ENCODE measurements around the gene ZBTB4.

The ZBTB4 gene, protein sequence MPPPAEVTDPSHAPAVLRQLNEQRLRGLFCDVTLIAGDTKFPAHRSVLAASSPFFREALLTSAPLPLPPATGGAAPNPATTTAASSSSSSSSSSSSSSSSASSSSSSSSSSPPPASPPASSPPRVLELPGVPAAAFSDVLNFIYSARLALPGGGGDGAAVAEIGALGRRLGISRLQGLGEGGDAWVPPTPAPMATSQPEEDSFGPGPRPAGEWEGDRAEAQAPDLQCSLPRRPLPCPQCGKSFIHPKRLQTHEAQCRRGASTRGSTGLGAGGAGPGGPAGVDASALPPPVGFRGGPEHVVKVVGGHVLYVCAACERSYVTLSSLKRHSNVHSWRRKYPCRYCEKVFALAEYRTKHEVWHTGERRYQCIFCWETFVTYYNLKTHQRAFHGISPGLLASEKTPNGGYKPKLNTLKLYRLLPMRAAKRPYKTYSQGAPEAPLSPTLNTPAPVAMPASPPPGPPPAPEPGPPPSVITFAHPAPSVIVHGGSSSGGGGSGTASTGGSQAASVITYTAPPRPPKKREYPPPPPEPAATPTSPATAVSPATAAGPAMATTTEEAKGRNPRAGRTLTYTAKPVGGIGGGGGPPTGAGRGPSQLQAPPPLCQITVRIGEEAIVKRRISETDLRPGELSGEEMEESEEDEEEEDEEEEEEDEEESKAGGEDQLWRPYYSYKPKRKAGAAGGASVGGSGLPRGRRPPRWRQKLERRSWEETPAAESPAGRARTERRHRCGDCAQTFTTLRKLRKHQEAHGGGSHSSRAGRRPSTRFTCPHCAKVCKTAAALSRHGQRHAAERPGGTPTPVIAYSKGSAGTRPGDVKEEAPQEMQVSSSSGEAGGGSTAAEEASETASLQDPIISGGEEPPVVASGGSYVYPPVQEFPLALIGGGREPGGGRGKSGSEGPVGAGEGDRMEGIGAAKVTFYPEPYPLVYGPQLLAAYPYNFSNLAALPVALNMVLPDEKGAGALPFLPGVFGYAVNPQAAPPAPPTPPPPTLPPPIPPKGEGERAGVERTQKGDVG

GRCh38 chr17:7479213-7480088 is at the start of gene ZBTB4:
Gene ZBTB4 (minus strand): TSS chr17:7479631. CDS start chr17:7466801, 12,830 bp downstream.
- peak; percentile 44 to 62 for DNase-seq (ENCODE audit: low spot score in 2 of 2)
- no peaks in the 10 kb centered on the region for H3K36me3 ChIP-seq (replicated peaks)
- peaks cover 17% of the 10 kb centered on the region for H3K4me1 ChIP-seq
- no peaks in the 10 kb centered on the region for H3K9me3 ChIP-seq
- in situ Hi-C loops (cut with MboI; ENCODE audit: low sequenced_read_pairs), result loop anchor here (10.0 kb wide), 1 partner anchor 235 kb away; the partner anchor contains the start of gene GABARAP
- peak within 1 kb of the TSS; percentile 54 for H3K4me3 ChIP-seq
- no peaks in the 10 kb centered on the region for H3K27me3 ChIP-seq (ENCODE audit: low read depth)

DNA sequence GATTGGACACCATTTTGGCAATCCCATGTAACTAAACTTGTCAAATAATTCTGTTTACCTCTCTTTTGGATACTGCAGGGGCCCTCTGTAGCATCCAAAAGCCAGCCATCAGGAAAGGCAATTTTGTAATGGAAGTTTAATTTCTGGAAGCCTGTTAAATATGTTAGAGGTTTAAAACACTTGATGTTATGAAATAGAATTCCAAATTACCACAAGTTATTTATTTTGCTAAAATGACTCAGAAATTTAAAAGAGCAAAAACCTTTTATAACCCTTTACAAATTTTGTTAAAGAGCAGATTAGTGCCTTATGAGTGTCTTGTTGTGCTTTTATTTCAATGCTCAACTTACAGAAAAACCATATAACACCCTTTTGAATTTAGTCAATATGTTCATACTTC is 49.4 kb upstream of the ZBTB4 start:
- Histone ChIP-seq H3K4me1 (peaks cover 16% of the 10 kb centered on the region), H3K4me3 (no peak overlapping the region), H3K9me3 (no peaks in the 10 kb centered on the region), H3K36me3 (replicated peaks) (no peaks in the 10 kb centered on the region), H3K27me3 (ENCODE audit: low read depth) (no peaks in the 10 kb centered on the region)
- in situ Hi-C loops (cut with MboI; ENCODE audit: low sequenced_read_pairs), result no loop called here
- DNase-seq (ENCODE audit: low spot score in 2 of 2), result no peak

DNA sequence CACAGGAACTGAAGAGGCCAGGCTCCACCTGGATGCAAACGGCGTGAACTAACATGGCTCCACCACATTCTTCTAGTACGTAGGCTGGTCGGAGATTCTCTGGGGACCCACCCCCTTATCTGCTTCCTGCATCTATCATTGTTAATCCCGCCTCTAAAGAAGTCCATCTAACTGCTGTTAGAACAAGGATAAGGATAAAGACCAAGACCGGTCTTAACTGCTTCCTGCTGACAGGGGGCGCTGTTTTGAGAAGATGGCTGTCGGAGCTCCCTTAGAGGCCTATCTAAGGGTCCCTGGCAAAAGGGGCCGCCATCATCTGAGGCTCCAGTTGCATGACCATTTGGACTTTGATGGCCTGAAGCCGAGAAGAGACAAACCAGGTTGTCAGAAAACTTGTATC is 43.6 kb upstream of the ZBTB4 start:
- no peaks in the 10 kb centered on the region for H3K36me3 ChIP-seq (replicated peaks)
- DNase-seq (ENCODE audit: low spot score in 2 of 2), result peak; percentile 72 to 80
- in situ Hi-C loops (cut with MboI; ENCODE audit: low sequenced_read_pairs), result no loop called here
- H3K4me1 ChIP-seq, result peaks cover 4% of the 10 kb centered on the region; the same call in 1 of the 2 replicates
- H3K9me3 ChIP-seq, result no peaks in the 10 kb centered on the region
- H3K4me3 ChIP-seq, result no peak overlapping the region
- H3K27me3 ChIP-seq (ENCODE audit: low read depth), result no peaks in the 10 kb centered on the region

DNA sequence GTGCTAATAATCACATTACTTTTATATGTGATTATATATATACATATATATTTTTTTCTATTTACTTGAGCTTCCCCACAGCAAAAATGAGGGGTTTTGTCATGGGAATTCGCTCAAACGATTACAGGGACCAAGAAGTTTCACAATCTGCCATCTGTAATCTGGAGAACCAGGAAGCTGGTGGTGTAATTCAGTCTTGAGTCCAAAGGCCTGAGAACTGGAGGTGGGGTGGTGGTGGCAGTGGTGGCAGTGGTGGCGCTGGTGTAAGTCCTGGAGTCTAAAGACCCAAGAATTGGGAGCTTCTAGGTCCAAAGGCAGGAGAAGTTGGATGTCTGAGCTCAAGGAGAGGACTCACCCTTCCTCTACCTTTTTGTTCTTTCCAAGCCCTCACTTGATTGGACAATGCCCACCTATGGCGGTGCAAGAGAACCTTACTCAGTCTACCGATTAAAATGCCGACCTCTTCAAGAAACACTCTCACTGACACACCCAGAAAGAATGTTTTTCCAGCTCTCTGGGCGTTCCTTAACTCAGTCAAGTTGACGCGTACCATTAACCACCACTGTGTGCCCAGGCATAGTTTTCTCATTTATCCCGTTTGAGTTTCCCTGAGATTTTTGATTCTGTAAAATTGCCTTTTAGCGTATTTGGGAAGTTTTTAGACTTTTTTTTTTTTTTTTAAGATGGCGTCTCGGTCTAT is 36.6 kb upstream of the ZBTB4 start:
- H3K4me3 ChIP-seq, result no peak overlapping the region
- no peak for DNase-seq (ENCODE audit: low spot score in 2 of 2)
- in situ Hi-C loops (cut with MboI; ENCODE audit: low sequenced_read_pairs), result no loop called here
- no peaks in the 10 kb centered on the region for H3K4me1 ChIP-seq
- H3K9me3 ChIP-seq, result no peaks in the 10 kb centered on the region
- no peaks in the 10 kb centered on the region for H3K27me3 ChIP-seq (ENCODE audit: low read depth)
- H3K36me3 ChIP-seq (replicated peaks), result peaks cover 35% of the 10 kb centered on the region

DNA sequence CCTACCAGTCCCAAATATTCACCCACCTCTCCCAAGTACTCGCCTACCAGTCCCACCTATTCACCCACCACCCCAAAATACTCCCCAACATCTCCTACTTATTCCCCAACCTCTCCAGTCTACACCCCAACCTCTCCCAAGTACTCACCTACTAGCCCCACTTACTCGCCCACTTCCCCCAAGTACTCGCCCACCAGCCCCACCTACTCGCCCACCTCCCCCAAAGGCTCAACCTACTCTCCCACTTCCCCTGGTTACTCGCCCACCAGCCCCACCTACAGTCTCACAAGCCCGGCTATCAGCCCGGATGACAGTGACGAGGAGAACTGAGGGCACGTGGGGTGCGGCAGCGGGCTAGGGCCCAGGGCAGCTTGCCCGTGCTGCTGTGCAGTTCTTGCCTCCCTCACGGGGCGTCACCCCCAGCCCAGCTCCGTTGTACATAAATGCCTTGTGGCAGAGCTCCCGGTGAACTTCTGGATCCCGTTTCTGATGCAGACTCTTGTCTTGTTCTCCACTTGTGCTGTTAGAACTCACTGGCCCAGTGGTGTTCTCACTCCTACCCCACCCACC is 34.5 kb upstream of the ZBTB4 start:
- no peaks in the 10 kb centered on the region for H3K9me3 ChIP-seq
- H3K4me3 ChIP-seq, result no peak overlapping the region
- peaks cover 57% of the 10 kb centered on the region for H3K36me3 ChIP-seq (replicated peaks)
- no peak for DNase-seq (ENCODE audit: low spot score in 2 of 2)
- no peaks in the 10 kb centered on the region for H3K4me1 ChIP-seq
- no peaks in the 10 kb centered on the region for H3K27me3 ChIP-seq (ENCODE audit: low read depth)
- in situ Hi-C loops (cut with MboI; ENCODE audit: low sequenced_read_pairs), result no loop called here

DNA sequence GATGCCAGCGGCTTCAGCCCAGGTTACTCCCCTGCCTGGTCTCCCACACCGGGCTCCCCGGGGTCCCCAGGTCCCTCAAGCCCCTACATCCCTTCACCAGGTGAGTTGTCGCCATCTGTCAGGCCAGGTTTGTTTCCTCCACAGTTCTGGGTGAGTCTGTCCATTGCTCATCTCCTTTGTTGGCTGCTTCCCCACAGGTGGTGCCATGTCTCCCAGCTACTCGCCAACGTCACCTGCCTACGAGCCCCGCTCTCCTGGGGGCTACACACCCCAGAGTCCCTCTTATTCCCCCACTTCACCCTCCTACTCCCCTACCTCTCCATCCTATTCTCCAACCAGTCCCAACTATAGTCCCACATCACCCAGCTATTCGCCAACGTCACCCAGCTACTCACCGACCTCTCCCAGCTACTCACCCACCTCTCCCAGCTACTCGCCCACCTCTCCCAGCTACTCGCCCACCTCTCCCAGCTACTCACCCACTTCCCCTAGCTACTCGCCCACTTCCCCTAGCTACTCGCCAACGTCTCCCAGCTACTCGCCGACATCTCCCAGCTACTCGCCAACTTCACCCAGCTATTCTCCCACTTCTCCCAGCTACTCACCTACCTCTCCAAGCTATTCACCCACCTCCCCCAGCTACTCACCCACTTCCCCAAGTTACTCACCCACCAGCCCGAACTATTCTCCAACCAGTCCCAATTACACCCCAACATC is 33.6 kb upstream of the ZBTB4 start:
- no peak overlapping the region for H3K4me3 ChIP-seq
- DNase-seq (ENCODE audit: low spot score in 2 of 2), result no peak
- H3K27me3 ChIP-seq (ENCODE audit: low read depth), result no peaks in the 10 kb centered on the region
- H3K9me3 ChIP-seq, result no peaks in the 10 kb centered on the region
- in situ Hi-C loops (cut with MboI; ENCODE audit: low sequenced_read_pairs), result no loop called here
- peaks cover 66% of the 10 kb centered on the region for H3K36me3 ChIP-seq (replicated peaks)
- H3K4me1 ChIP-seq, result no peaks in the 10 kb centered on the region

DNA sequence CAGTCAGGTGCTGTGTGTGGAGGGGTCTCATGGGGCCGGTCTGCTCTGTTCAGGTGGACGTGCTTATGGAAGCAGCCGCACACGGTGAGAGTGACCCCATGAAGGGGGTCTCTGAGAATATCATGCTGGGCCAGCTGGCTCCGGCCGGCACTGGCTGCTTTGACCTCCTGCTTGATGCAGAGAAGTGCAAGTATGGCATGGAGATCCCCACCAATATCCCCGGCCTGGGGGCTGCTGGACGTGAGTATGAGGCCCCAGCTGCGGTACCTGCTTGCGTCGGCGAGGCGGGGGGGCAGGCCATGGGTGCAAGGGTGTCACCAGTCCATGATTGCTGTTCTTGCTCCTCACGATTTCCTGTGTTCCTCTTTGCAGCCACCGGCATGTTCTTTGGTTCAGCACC is 32.7 kb upstream of the ZBTB4 start:
- Histone ChIP-seq H3K9me3 (no peaks in the 10 kb centered on the region), H3K4me1 (no peaks in the 10 kb centered on the region), H3K36me3 (replicated peaks) (peaks cover 73% of the 10 kb centered on the region), H3K27me3 (ENCODE audit: low read depth) (no peaks in the 10 kb centered on the region), H3K4me3 (no peak overlapping the region)
- no peak for DNase-seq (ENCODE audit: low spot score in 2 of 2)
- in situ Hi-C loops (cut with MboI; ENCODE audit: low sequenced_read_pairs), result no loop called here

DNA sequence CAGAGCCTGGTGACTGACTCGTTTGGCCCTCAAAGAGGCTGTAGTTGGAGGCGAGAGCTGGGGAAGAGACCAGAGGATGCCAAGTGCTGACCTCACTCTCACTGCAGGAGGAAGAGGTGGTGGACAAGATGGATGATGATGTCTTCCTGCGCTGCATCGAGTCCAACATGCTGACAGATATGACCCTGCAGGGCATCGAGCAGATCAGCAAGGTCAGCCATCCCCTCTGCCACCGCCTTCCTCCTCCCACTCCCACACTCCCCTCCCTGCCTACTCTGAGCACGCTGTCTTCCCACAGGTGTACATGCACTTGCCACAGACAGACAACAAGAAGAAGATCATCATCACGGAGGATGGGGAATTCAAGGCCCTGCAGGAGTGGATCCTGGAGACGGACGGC is 31.7 kb upstream of the ZBTB4 start:
- no peak overlapping the region for H3K4me3 ChIP-seq
- in situ Hi-C loops (cut with MboI; ENCODE audit: low sequenced_read_pairs), result no loop called here
- no peaks in the 10 kb centered on the region for H3K4me1 ChIP-seq
- no peaks in the 10 kb centered on the region for H3K9me3 ChIP-seq
- H3K27me3 ChIP-seq (ENCODE audit: low read depth), result no peaks in the 10 kb centered on the region
- peaks cover 78% of the 10 kb centered on the region for H3K36me3 ChIP-seq (replicated peaks)
- no peak for DNase-seq (ENCODE audit: low spot score in 2 of 2)

- in situ Hi-C loops (cut with MboI; ENCODE audit: low sequenced_read_pairs), result no loop called here
- Histone ChIP-seq H3K9me3 (no peaks in the 10 kb centered on the region), H3K4me3 (no peak overlapping the region), H3K4me1 (no peaks in the 10 kb centered on the region), H3K36me3 (replicated peaks) (peaks cover 90% of the 10 kb centered on the region), H3K27me3 (ENCODE audit: low read depth) (no peaks in the 10 kb centered on the region)
- DNase-seq (ENCODE audit: low spot score in 2 of 2), result no peak
Measured at GRCh38 chr17:7509937-7510336, 30.5 kb upstream of the ZBTB4 start.

- Histone ChIP-seq H3K9me3 (no peaks in the 10 kb centered on the region), H3K27me3 (ENCODE audit: low read depth) (no peaks in the 10 kb centered on the region), H3K36me3 (replicated peaks) (peaks cover 92% of the 10 kb centered on the region), H3K4me1 (no peaks in the 10 kb centered on the region), H3K4me3 (no peak overlapping the region)
- DNase-seq (ENCODE audit: low spot score in 2 of 2), result no peak
- in situ Hi-C loops (cut with MboI; ENCODE audit: low sequenced_read_pairs), result no loop called here
Measured at GRCh38 chr17:7508846-7509245, 29.4 kb upstream of the ZBTB4 start.

GRCh38 chr17:7508145-7508544 is 28.7 kb upstream of the ZBTB4 start:
- no peaks in the 10 kb centered on the region for H3K4me1 ChIP-seq
- H3K27me3 ChIP-seq (ENCODE audit: low read depth), result no peaks in the 10 kb centered on the region
- DNase-seq (ENCODE audit: low spot score in 2 of 2), result no peak
- in situ Hi-C loops (cut with MboI; ENCODE audit: low sequenced_read_pairs), result no loop called here
- H3K36me3 ChIP-seq (replicated peaks), result peaks cover 92% of the 10 kb centered on the region
- no peaks in the 10 kb centered on the region for H3K9me3 ChIP-seq
- no peak overlapping the region for H3K4me3 ChIP-seq

- H3K27me3 ChIP-seq (ENCODE audit: low read depth), result no peaks in the 10 kb centered on the region
- no peaks in the 10 kb centered on the region for H3K9me3 ChIP-seq
- no peak overlapping the region for H3K4me3 ChIP-seq
- no peaks in the 10 kb centered on the region for H3K4me1 ChIP-seq
- no peak for DNase-seq (ENCODE audit: low spot score in 2 of 2)
- H3K36me3 ChIP-seq (replicated peaks), result peaks cover 90% of the 10 kb centered on the region
- in situ Hi-C loops (cut with MboI; ENCODE audit: low sequenced_read_pairs), result no loop called here
Measured at GRCh38 chr17:7503521-7503920, 24.1 kb upstream of the ZBTB4 start.
